UCSD-AML1 (cell line): ENCODE measurements around the gene AMMECR1L.
A peak's percentile ranks its signal among the peaks of the same experiment; 100 is the strongest.
"Not testable (repeated sequence)": the region's sequence is repeated elsewhere in the genome, so short reads cannot be mapped to it uniquely, and the experiment has no call there.

Experiments
- DNase-seq: peaks from one replicate; lab custom pipeline; 2025; ENCODE audit not compliant: unreplicated experiment; lab: John Stamatoyannopoulos, UW

Gene AMMECR1L

GRCh38 chr2:127887776-127888130 is 2.0 kb upstream of the AMMECR1L start:
- no peak for DNase-seq

DNA sequence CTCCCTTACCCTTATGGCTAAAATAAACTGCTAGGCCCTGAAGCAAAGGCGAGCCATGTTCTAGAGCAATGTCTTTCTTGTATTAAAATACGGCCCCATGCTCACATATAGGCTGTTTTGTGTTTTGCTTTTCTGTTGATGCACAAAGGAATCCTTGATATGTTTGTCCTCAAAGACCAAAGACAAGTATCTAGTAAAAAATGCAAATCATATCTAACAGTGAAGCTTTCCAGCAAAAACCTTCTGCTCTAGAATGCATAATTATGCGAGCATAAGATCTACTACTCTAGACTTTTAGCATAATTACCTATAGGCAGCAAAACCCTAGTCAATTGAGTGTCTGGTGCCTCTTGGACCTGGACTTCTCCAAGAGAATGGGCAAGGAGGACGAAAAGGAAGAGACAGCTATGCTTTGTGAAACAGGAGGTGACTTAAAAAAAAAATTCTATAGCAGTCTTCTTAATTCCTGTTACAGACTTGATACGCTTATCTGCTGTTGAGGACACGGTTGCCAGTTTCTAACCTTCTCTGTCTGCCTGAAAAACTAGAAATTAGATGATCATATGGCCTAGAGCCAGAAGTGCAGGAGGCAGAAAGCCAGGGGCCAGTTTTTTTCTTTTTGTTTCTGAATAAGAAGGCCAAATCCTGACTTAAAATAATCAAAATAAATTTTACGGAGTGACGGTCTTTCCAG is 1.5 kb upstream of the AMMECR1L start:
- DNase-seq = no peak

- DNase-seq = not testable (repeated sequence)
Observed at GRCh38 chr2:127886593-127886935, 808 bp upstream of the AMMECR1L start.

GRCh38 chr2:127884861-127885740 is 655 bp downstream of the AMMECR1L start:
- peak; percentile 31 for DNase-seq

- no peak for DNase-seq
Observed at GRCh38 chr2:127884436-127884835, 1.3 kb downstream of the AMMECR1L start.

DNA sequence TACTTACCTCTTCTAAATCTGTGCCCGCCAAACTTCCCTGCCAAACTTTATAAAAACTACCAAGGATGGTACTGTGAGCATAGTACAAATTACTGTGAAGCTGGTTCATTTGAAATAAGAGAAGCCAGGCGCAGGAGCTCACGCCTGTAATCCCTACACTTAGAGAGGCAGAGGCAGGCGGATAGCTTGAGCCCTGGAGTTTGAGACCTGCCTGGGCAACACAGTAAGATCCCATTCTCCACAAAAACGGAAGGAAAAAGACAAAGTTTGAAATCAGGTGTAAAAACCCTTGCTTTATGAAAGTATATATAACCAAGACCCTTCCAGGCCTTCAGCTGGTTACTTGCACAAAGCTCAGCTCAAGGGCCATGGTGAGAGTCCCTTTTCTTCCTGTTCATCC is 5.9 kb downstream of the AMMECR1L start:
- DNase-seq = no peak

GRCh38 chr2:127877626-127878025 is 8.1 kb downstream of the AMMECR1L start:
- DNase-seq = no peak

- DNase-seq = no peak
Observed at GRCh38 chr2:127877136-127877535, 8.6 kb downstream of the AMMECR1L start.

DNA sequence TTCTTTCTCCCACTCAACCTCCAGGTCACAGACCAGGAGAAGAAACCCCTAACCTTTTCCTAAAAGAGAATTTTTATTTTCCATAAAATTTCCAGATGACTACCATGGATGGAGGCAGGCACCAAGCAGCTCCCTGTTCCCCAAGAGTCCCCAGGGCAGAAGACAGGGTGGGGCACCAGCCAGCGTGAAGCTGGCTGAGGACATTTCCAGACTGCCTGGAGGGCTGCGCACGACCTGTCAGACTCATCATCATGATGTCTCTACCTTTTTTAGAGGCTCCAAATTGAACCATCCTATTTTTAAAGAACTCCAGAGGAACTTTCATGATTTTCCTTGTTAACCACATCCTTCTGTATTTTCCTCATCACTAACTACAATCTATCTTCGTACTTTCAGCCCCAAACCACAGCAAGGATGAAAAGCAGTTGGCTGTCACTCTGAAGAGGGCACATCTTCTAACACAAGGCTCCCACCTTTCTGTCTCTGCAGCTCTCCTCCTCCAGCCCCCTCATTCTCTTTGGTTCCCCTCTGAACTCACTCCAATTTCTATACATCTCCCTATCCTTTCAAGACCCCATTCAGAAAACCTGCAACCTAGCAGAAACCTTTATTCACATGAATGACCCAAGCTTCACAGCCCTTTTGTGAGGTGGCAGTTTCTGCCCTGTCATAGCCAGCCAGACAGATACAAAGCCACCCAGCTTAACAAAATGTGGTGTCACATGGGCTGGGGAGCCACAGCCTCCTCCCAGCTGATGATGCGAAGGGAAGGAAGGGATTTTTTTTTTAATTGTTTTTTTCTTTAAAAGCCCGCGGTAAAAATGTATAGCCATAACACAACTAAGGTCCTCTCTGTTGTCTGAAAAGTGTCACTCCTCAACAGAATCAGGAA is 11.1 kb downstream of the AMMECR1L start:
- DNase-seq = no peak

- DNase-seq = no peak
Observed at GRCh38 chr2:127873707-127874303, 12.0 kb downstream of the AMMECR1L start.

DNA sequence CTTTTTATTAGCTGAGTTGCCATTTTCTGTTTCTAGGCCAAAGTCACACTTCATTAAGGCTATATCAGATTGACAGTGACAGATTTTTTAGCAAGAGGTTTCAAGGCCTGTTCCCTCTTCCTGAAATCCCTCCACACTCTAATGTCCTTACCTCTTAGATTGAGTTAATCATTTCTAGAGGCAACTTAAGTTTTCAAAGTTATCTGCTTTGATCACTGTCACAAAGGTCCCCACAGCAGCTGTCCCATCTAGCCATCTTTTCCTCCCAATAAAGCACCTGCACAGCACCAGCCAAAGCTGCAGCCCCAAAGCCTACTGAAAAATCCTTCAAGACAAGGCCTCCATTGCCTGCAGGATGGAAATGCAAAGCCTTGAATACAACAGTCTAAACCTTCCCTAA is 13.4 kb downstream of the AMMECR1L start:
- DNase-seq = no peak

DNA sequence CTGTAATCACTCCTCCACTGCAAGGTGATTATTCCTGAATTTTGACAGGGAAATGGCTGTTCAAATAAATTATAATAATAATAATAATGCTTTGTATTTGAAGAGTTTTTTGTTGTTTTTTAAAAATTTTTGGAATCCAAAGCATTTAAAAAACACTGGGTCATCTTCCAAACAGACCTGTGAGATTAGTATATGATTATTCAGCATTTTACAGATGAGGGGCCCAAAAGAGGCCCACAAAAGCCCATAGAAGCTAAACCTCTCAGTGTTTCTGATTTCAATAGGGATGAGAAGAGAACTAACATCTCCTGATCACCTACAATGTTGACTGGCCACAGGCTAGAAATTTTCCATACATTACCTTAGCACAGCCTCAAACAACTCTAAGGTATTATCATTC is 19.8 kb downstream of the AMMECR1L start:
- no peak for DNase-seq

DNA sequence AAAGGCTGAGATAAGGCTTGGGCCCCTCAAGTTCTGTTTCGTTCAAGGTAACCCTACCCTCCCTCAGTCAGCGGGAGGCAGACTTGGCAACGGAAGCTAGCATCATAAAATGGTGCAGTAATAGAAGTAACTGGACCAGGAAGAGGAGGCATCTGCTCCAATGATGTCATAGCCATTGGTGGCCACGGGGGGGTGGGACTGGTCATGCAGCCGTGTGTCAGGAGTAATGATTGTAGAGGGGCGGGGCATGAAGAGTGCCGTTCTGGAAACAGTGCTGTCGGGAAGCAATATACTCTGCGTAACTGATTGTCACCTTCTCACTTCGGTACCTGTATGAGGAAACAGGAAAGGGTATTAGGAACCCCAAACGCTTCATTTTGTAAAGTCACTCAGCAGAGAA is 20.9 kb downstream of the AMMECR1L start:
- no peak for DNase-seq

DNA sequence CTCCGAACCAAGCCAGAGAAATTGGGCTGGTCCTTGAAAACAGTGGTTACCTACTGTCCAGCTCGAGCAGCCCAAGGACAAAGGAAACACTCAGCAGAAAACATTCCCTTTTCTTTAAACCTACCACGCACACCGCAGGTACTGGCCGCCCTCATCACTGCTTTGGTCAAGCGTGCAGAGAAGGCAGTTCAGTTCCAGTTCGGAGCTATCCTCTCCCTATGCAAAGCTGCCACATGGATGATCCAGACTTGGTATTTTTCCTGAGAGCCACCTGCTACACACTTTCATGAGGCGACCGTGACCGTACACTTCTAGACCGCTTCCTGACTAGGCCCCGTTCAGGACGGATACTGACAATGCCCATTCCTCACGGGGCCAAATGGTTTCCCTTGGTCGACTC is 23.5 kb downstream of the AMMECR1L start:
- DNase-seq = no peak

GRCh38 chr2:127860130-127860529 is 25.6 kb downstream of the AMMECR1L start:
- no peak for DNase-seq

DNA sequence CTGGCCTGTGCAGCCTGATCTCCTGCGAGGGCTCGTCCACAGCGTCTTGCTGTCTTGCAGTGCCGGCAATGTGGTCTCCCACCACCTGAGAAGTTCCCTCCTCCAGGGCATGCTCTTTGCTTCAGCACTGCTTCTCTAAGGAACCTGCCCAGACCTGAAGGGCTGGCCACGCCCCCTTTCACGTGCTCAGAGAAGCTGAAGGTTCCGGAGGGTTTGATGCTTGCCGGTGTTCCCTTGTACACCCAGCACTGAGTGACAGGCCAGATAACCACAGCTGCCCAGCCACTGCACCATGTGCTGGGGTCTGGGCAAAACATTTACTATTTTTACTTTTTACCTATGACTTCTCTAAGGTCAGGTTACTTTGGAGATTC is 26.1 kb downstream of the AMMECR1L start:
- DNase-seq = peak; percentile 20

DNA sequence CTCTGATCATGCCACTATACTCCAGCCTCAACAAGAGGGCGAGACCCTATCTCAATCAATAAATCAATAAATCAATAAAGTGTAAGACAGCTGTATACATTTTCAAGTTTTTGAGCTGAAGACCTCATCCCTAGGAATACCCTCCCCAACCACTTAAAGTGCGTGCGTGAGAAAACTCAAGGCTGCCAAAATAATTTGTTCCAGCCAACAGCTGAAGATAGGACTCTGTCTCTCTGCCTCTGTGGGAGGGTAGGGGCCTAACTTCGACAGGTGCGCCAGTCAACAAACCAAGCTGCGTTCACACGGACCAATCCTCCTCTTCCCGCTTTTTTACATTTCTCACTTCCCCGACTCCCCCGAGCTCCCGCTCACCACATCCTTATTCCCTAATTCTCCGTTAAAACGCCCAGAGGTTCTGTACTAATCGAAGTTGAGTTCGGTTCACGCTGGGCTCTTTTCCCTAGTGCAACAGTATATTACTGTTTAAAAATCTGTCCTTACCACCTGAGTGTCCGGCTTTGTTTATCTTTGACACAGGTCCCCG is 28.4 kb downstream of the AMMECR1L start:
- peak; percentile 32 for DNase-seq

GRCh38 chr2:127853671-127854070 is 32.1 kb downstream of the AMMECR1L start:
- DNase-seq = no peak

DNA sequence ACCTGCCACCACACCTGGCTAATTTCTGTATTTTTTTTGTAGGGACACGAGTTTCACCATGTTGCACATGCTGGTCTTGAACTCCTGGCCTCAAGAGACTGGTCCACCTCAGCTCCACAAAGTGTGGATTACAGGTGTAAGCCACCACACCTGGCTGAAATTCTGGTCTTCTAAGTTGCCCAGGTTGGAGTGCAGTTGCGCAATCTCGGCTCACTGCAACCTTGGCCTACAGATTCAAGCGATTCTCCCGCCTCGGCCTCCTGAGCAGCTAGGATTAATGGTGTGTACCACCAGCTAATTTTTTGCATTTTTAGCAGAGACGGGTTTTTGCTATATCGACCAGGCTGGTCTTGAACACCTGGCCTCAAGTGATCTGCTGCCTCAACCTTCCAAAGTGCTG is 33.4 kb downstream of the AMMECR1L start:
- no peak for DNase-seq

DNA sequence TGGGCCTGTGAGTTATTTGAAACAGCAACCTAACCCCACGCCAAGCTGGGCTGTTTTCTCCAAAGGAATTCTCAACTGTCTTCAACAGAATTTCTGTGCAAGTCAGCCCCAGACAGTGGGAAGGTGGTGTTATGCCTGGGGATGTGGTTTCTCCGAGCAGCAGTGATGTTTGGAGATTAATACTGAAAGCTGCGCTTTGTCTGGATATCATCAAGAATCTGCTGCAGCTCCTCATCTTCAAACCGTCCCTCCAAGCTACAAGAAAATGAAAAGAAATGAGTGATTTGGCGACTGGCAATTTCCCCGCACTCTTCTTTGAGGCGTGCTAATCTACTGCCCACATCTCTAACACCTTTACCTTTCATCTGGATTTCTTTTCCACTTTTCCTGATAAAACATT is 37.8 kb downstream of the AMMECR1L start:
- no peak for DNase-seq

DNA sequence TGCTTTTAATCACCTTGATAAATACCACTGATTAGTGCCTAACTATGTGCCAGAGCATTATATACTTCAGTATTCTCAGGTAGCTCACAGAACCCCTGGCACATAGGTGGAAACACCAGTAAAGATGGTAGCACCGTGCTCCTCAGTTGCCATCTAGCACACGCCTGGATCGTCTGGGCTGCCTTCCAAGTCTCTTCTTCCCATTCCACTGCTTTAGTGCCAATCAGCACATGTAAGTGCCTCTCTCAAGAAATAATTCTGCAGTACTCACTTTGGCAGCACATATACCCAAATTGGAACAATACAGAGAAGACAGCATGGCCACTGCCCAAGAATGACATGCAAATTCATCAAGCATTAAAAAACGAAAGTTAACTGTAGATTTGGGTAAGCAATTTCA is 40.8 kb downstream of the AMMECR1L start:
- DNase-seq = no peak
